Endothelial cell of umbilical vein (primary cell): ENCODE measurements around the gene CCRL2. TPM values are rescaled to one million over a fixed set of nuclear protein-coding genes. Genes with fewer than 3 reads are reported as not detected.

Experiments used
- BruUV-seq: library from RNA; stranded (reverse); fragments of 400-500 nt; replicated peaks from 2 replicates; lab custom pipeline; 2021; lab: Mats Ljungman, UMichigan
- CTCF ChIA-PET: fragments of 300-600, 350-600 bp; sonication (Branson Sonifier 250); formaldehyde crosslinking; loops from one replicate; lab custom pipeline; 2021; ENCODE audit warnings: antibody characterized with exemption, inconsistent platforms; lab: Charles Lee
- POLR2A ChIA-PET: fragments of 300-600, 350-600 bp; sonication (Branson Sonifier 250); formaldehyde crosslinking; loops from one replicate; lab custom pipeline; 2021; ENCODE audit warnings: antibody characterized with exemption, inconsistent platforms; lab: Charles Lee
- DNase-seq: peaks from one replicate; pipeline ENCODE4 v3.0.0-alpha.2; 2011; ENCODE audit warnings: low read depth, low spot score
- FAIRE-seq: peaks from 2 replicates; lab custom pipeline; 2011; peaks lifted over from hg19 to GRCh38; lab: Jason Lieb, UNC
- H2AFZ ChIP-seq: 2 replicates; pipeline ENCODE4 v1.6.0; 2012; ENCODE audit warnings: low read depth, low read length, control low read depth, inconsistent platforms
- H3K27ac ChIP-seq: 2 replicates; pipeline ENCODE4 v1.5.1; 2011; ENCODE audit warnings: low read depth, mild to moderate bottlenecking, control low read depth, low read length, moderate library complexity; ENCODE audit not compliant: insufficient read depth
- H3K27me3 ChIP-seq, 2 experiments: 2 replicates each; pipeline versions ENCODE4 v1.6.0 to v1.6.1; 2011; ENCODE audit warnings: low read length in 2 of 2, mixed read lengths in 1 of 2; ENCODE audit not compliant: control insufficient read depth in 2 of 2, insufficient read depth in 2 of 2
- H3K36me3 ChIP-seq, 2 experiments: 2 replicates in 1 of 2; 3 replicates in 1 of 2; pipeline ENCODE4 v1.5.1; 2011; ENCODE audit warnings: low read length in 2 of 2, mild to moderate bottlenecking in 1 of 2, moderate library complexity in 1 of 2; ENCODE audit not compliant: control insufficient read depth in 2 of 2, insufficient read depth in 2 of 2; ENCODE audit errors: extremely low read depth in 1 of 2
- H3K4me1 ChIP-seq: 3 replicates; pipeline ENCODE4 v1.5.1; 2011; ENCODE audit warnings: mild to moderate bottlenecking, low read length; ENCODE audit not compliant: control insufficient read depth, insufficient read depth; ENCODE audit errors: extremely low read depth
- H3K4me2 ChIP-seq: 2 replicates; pipeline ENCODE4 v1.6.1; 2011; ENCODE audit warnings: low read length, control low read depth, mixed read lengths; ENCODE audit not compliant: insufficient read depth
- H3K4me3 ChIP-seq, 3 experiments: fragments of 200-600 bp in 1 of 3; sonication (generic), shearing (Covaris generic) in 1 of 3; replicated peaks in 1 of 3; 2 replicates each; pipeline ENCODE4 v1.5.1; 2011 to 2016; ENCODE audit warnings: control low read depth in 3 of 3, low read length in 3 of 3, mild to moderate bottlenecking in 2 of 3, inconsistent platforms in 1 of 3, low read depth in 1 of 3, moderate library complexity in 1 of 3; ENCODE audit not compliant: insufficient read depth in 1 of 3
- H3K79me2 ChIP-seq: 2 replicates; pipeline ENCODE4 v1.6.0; 2012; ENCODE audit warnings: low read length, inconsistent platforms; ENCODE audit not compliant: control insufficient read depth, insufficient read depth
- H3K9ac ChIP-seq: replicated peaks from 2 replicates; pipeline ENCODE3; 2011; ENCODE audit warnings: low read length, control low read depth; ENCODE audit not compliant: insufficient read depth; ENCODE audit errors: extremely low read depth
- H3K9me1 ChIP-seq: replicated peaks from 3 replicates; pipeline ENCODE4 v1.6.0; 2011; ENCODE audit warnings: mild to moderate bottlenecking, low read length; ENCODE audit not compliant: control insufficient read depth, insufficient read depth; ENCODE audit errors: extremely low read depth
- H3K9me3 ChIP-seq: replicated peaks from 2 replicates; pipeline ENCODE4 v1.5.1; 2012; ENCODE audit warnings: low read length, inconsistent platforms; ENCODE audit not compliant: control insufficient read depth, insufficient read depth
- H4K20me1 ChIP-seq: replicated peaks from 2 replicates; pipeline ENCODE3; 2011; ENCODE audit warnings: mild to moderate bottlenecking, low read length; ENCODE audit not compliant: control insufficient read depth, insufficient read depth; ENCODE audit errors: extremely low read depth
- CTCF ChIP-seq, 2 donors: IDR thresholded peaks; 1 replicate in 1 of 2; 2 replicates in 1 of 2; pipeline ENCODE4 v1.5.1; 2011; ENCODE audit warnings: low read length in 2 of 2, mild to moderate bottlenecking in 2 of 2, moderate library complexity in 2 of 2, control low read depth in 1 of 2, inconsistent platforms in 1 of 2, low read depth in 1 of 2; ENCODE audit not compliant: insufficient read depth in 1 of 2; ENCODE audit errors: extremely low read depth in 1 of 2
- FOS ChIP-seq: IDR thresholded peaks from 2 replicates; pipeline ENCODE4 v1.6.1; 2011; ENCODE audit warnings: mild to moderate bottlenecking, low read length, moderate library complexity, borderline replicate concordance; ENCODE audit not compliant: insufficient read depth
- JUN ChIP-seq: IDR thresholded peaks from 2 replicates; pipeline ENCODE4 v1.6.1; 2011; ENCODE audit warnings: borderline replicate concordance, low read depth; ENCODE audit not compliant: insufficient read length, insufficient read depth
- MAX ChIP-seq: IDR thresholded peaks from 2 replicates; pipeline ENCODE4 v1.6.1; 2011; ENCODE audit not compliant: insufficient read depth, insufficient read length
- POLR2A ChIP-seq: IDR thresholded peaks from 2 replicates; pipeline ENCODE4 v1.6.1; 2012; ENCODE audit warnings: low read depth, mild to moderate bottlenecking, control low read depth, low read length
- dilution Hi-C: fragments of 300-500 bp; cut with MboI; formaldehyde crosslinking; loops from one replicate; pipeline ENCODE4 v1.15.0; 2019; ENCODE audit warnings: low sequenced_read_pairs; ENCODE audit not compliant: extremely low pct_ligation_motif_present
- intact Hi-C: fragments of 100-400 bp; cut with micrococcal nuclease; formaldehyde crosslinking; loops from one replicate; pipeline ENCODE4 v1.10.0; 2022
- polyA plus RNA-seq, 4 experiments: library from polyadenylated mRNA; depleted of rRNA in 3 of 4; stranded (reverse) in 3 of 4; unstranded in 1 of 4; fragments of >200 nt; gene quantifications; 2 replicates each; pipeline versions ENCODE4 v1.2.1 to v1.2.3, GENCODE V29; 2011 to 2012; ENCODE audit warnings: missing spikeins in 1 of 4
- total RNA-seq: library from RNA; stranded (reverse); gene quantifications from 2 replicates; pipeline ENCODE4 v1.2.3, GENCODE V29; 2021

Gene CCRL2
- total and polyA plus RNA-seq, 2 donors (not counting 3 experiments of a cell fraction or from before 2014, with no cell fraction given) = 6.4 to 6.6 TPM

DNA sequence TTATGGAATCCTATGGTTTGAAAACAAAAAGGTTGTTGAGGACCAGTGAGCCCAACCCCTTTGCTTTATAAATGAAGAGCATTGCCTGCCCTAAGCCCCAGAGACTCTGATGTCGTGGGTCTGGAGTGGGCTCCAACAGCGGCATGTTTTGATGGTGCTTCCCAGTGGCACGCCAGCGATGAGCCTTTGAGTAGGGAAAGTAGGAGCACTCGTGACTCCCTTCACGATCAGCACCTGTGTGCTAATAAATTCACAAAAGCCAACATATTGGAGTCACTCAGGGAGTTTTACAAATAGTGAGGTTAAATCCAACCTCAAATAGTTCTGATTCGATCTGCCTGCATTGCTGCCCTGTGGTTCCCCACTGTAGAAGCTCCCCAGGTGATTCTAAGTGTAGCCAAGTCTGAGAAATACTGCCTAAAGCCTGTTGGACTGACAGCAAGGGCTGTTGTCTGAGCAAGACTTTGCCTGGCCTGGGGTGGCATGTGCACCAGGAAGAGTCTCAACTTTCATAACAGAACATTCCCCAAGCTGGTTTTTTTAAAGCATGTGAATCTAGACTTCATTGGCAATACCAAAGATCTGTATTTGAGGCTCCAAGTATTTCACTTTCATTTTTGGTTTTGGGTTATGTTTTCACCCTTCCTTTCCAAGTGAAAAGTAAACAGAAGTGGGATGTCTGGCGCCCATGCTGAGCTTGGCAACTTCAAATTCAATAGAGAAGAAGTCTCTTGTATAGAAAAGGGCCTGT is 26.4 kb upstream of the CCRL2 start:
- no TSS peak for BruUV-seq
- Histone ChIP-seq H3K9ac (no peak overlapping the region), H2AFZ (no peak overlapping the region), H3K27me3 (peaks cover 6 to 15% of the 10 kb centered on the region in 2 experiments), H3K36me3 (no peaks in the 10 kb centered on the region), H3K4me3 (no peak overlapping the region), H3K27ac (no peak overlapping the region), H3K9me1 (no peaks in the 10 kb centered on the region), H3K79me2 (no peaks in the 10 kb centered on the region), H3K4me2 (no peak overlapping the region), H3K4me1 (no peaks in the 10 kb centered on the region), H4K20me1 (no peaks in the 10 kb centered on the region), H3K9me3 (no peaks in the 10 kb centered on the region)
- FAIRE-seq (no peak), DNase-seq (no peak)
- TF ChIP-seq POLR2A (no peak), FOS (no peak), MAX (no peak), JUN (no peak), CTCF (IDR thresholded peaks at IDR 0.05; ENCODE audit: extremely low read depth in 1 of 2, insufficient read depth in 1 of 2, low read depth in 1 of 2, low read length in 2 of 2) (no peak)
- ChIA-PET POLR2A (no interaction called here), CTCF (interaction anchor here (1.5 kb wide), 1 partner anchor 47 kb away, joined by 4 read pairs; no protein-coding TSS in a partner anchor)
- dilution Hi-C loops = no loop called here
- intact Hi-C loops = no loop called here
